ENCODE measurements around the gene CHD6.

The CHD6 gene

GRCh38 chr20:41499961-41500725 lies 118.0 kb downstream of the CHD6 start:
- DNase-seq, result no peak

DNA sequence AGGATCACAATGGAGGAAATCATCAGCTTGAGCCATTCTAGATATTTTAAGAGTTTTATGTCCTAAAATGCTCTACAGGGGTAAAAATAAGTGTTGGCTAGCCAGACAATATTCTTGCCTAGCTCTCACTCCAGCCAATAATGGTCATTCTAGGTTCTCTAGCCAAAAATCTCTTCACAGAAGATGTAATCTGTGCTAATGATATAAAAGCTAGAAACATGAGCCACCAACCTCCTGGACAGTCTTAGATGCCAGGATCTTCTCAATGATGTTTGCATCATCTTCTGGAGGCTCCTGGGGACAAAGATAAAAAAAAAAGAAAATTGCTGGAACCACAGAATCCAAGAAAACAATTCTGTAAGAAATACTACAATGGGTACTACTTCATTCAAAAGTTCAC lies 119.1 kb downstream of the CHD6 start:
- DNase-seq, result no peak

GRCh38 chr20:41497186-41497895 lies 120.8 kb downstream of the CHD6 start:
- DNase-seq, result no peak

- no peak for DNase-seq
Observed at GRCh38 chr20:41494451-41494850, 123.7 kb downstream of the CHD6 start.

- no peak for DNase-seq
Observed at GRCh38 chr20:41483553-41483930, 134.6 kb downstream of the CHD6 start.

DNA sequence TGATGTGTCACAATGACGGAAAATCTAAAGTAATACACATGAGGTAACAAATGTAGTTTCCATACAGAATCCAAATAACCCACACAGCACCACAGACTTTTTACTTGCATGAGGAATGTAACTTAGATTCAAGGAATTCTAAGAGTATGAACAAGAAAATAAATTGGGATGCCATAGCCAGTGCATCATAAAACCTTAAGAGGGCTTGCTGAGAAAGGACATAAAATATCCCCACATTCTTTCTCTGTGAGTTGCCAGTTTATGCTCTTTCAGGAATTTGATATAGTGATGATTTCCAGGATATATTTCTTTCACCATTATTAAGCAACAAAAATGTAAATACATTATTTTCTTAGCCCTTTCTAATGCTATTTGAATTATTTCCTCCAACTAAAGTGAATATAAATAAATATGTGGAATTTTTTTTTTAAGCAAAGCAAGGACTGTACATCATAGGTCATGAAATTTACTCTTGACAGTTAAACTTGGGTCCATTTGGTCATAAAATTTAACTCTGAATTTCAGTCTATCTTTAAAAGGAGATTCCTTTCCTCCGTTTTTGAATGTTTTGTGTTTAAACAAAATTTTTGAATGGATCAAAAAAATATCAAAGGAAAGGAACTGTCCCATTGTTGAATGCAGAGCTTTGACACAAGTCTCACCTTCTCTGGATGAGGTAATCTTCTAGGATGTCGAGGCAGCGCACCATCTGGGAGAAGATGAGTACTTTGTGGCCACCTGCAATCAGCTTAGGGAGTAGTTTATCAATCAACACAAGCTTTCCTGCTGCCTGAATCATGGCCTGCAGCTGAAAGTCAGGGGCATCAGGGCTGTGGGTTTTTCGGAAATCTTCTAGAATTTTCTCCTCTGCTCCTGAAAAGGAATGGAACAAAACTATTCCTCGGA lies 135.3 kb downstream of the CHD6 start:
- DNase-seq, result no peak

- peak; percentile 2 for DNase-seq
Observed at GRCh38 chr20:41480054-41480770, 138.0 kb downstream of the CHD6 start.

GRCh38 chr20:41479113-41479512 lies 139.1 kb downstream of the CHD6 start:
- no peak for DNase-seq

GRCh38 chr20:41478026-41478425 lies 140.2 kb downstream of the CHD6 start:
- DNase-seq, result no peak

DNA sequence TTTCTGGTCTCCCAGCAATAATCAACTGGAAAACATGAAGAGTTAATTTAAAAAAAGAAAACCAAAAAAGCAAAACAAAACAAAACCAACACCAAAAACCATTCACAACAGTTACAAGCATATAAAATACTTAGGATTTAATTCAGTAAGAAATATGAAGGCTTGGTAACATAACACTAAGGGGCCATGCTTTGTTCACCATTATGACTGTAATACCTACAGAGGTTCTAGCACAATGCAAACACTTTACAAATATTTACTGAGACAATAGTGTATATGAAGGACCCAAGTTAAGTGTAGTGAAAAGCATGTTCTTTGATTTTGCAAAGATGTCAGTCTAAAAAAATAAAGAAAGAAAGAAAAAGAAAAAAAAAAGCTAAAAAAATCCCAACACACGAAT lies 141.7 kb downstream of the CHD6 start:
- DNase-seq, result no peak

DNA sequence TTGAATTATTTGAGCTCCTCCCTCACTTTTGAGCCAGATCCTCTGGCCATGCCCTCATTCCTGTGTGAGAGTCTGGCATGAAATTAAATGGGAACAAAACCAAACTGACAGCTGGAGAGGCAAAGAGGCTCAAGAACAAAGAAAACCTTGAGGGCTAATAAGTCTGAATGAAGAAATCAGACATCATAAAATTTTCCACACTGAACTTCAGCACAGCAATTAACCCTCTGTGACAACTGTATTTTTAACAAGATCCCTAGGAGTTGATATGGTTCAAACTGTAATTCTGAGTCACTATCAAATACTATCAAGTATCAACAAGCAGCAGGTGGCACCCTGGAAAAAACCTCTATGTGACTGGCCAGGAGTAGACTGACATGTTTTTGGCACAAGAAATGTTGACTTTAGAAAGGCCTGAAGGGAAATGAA lies 142.2 kb downstream of the CHD6 start:
- no peak for DNase-seq

GRCh38 chr20:41475503-41475902 lies 142.7 kb downstream of the CHD6 start:
- no peak for DNase-seq

- no peak for DNase-seq
Observed at GRCh38 chr20:41470362-41471095, 147.6 kb downstream of the CHD6 start.

- DNase-seq, result no peak
Observed at GRCh38 chr20:41469868-41470267, 148.3 kb downstream of the CHD6 start.

- no peak for DNase-seq
Observed at GRCh38 chr20:41468994-41469600, 149.1 kb downstream of the CHD6 start.

DNA sequence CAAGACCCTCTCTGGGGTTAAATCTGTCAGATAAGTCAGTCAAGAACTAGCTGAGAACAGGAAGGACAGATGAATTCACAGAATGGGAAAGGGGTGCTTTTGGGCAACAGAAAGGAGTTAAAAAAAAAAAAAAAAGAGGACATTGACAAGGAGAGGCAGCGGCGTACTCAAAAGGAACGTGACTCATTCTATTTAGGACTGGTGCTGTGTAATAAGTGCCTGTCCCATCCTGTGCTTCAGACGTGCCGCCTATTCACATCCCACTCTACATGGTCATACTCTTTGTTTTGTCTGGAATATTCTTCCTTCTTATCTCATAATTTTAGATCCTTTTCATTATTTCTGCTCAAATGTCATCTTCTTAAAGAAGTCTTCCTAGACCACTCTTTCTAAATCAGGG lies 150.5 kb downstream of the CHD6 start:
- DNase-seq, result no peak

DNA sequence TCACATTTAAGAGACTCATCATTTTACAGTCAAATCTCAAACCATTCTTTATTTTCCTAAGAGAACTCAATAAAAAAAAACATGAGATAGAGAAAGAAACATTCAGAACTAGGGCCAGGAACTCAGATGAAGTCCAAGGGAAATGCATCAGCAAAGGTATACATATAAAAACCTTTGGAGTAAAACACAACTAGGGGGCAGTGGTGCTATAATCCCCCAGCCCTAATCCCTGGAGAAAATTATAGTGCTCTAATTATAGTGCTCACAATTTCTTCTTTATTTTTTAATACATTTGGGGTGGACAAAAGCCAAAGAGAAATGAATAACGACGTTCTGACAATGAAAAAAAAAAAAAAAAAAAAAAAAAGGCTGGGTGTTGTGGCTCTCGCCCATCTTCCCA lies 151.0 kb downstream of the CHD6 start:
- no peak for DNase-seq

- DNase-seq, result no peak
Observed at GRCh38 chr20:41463567-41463966, 154.6 kb downstream of the CHD6 start.

GRCh38 chr20:41462372-41463161 lies 155.6 kb downstream of the CHD6 start:
- no peak for DNase-seq

- DNase-seq, result no peak
Observed at GRCh38 chr20:41458761-41459160, 159.4 kb downstream of the CHD6 start.
